Neural cell (in vitro differentiated cells): Measurements from ENCODE around the gene STMN3. TPM values are rescaled to one million over a fixed set of nuclear protein-coding genes. Genes with fewer than 3 reads are reported as not detected.

Source experiments
- H2AFZ ChIP-seq: fragments of 200-600, 300-800 bp; sonication (generic), shearing (Covaris generic); 2 replicates; pipeline ENCODE4 v1.6.0; 2014; ENCODE audit warnings: low read depth, mild to moderate bottlenecking, antibody characterized with exemption, low read length, moderate library complexity
- H3F3A ChIP-seq: fragments of 200-600 bp; shearing (Covaris generic); 2 replicates; pipeline ENCODE4 v1.6.1; 2016; ENCODE audit warnings: mild to moderate bottlenecking, moderate library complexity, mixed read lengths, antibody characterized with exemption, low read length; ENCODE audit not compliant: insufficient read depth, poor library complexity, severe bottlenecking
- H3K27ac ChIP-seq: fragments of 200-600, 300-800 bp; sonication (generic), shearing (Covaris generic); 2 replicates; pipeline ENCODE4 v1.5.1; 2014; ENCODE audit warnings: mild to moderate bottlenecking, low read length, moderate library complexity
- H3K27me3 ChIP-seq: fragments of 300-800, 200-600 bp; sonication (generic), shearing (Covaris generic); 2 replicates; pipeline ENCODE4 v1.6.0; 2014; ENCODE audit warnings: mild to moderate bottlenecking, low read depth, low read length, moderate library complexity; ENCODE audit not compliant: insufficient read depth
- H3K36me3 ChIP-seq: fragments of 300-800, 200-600 bp; sonication (generic), shearing (Covaris generic); 2 replicates; pipeline ENCODE4 v1.5.1; 2014; ENCODE audit warnings: mild to moderate bottlenecking, antibody characterized with exemption, low read length, moderate library complexity; ENCODE audit not compliant: insufficient read depth
- H3K4me2 ChIP-seq: fragments of 300-800, 200-600 bp; sonication (generic), shearing (Covaris generic); 2 replicates; pipeline ENCODE4 v1.6.0; 2014; ENCODE audit warnings: mild to moderate bottlenecking, low read length
- H3K4me3 ChIP-seq: fragments of 300-800, 200-600 bp; sonication (generic), shearing (Covaris generic); 2 replicates; pipeline ENCODE4 v1.5.1; 2014; ENCODE audit warnings: mild to moderate bottlenecking, low read length, moderate library complexity
- H3K79me2 ChIP-seq: fragments of 200-600 bp; shearing (Covaris generic); replicated peaks from 2 replicates; pipeline ENCODE4 v1.6.0; 2014; ENCODE audit warnings: mild to moderate bottlenecking, low read length, moderate library complexity; ENCODE audit not compliant: insufficient read depth
- H3K9ac ChIP-seq: fragments of 300-800, 200-600 bp; sonication (generic), shearing (Covaris generic); 2 replicates; pipeline ENCODE4 v1.6.1; 2016; ENCODE audit warnings: mild to moderate bottlenecking, low read length, mixed read lengths
- H3K9me2 ChIP-seq: fragments of 200-600 bp; shearing (Covaris generic); 2 replicates; pipeline ENCODE4 v1.6.1; 2016; ENCODE audit warnings: mild to moderate bottlenecking, low read length, mixed read lengths; ENCODE audit not compliant: insufficient read depth
- H3K9me3 ChIP-seq: fragments of 200-600, 300-800 bp; sonication (generic), shearing (Covaris generic); 2 replicates; pipeline ENCODE4 v1.6.1; 2016; ENCODE audit warnings: mild to moderate bottlenecking, mixed run types, low read length, moderate library complexity, mixed read lengths
- H4K20me1 ChIP-seq: fragments of 200-600 bp; shearing (Covaris generic); 2 replicates; pipeline ENCODE4 v1.6.1; 2016; ENCODE audit warnings: mild to moderate bottlenecking, mixed run types; ENCODE audit not compliant: insufficient read depth
- CTCF ChIP-seq: fragments of 450-650 bp; IDR thresholded peaks from 2 replicates; pipeline ENCODE4 v1.5.1; 2014; ENCODE audit warnings: antibody characterized with exemption, mild to moderate bottlenecking, moderate library complexity; ENCODE audit not compliant: poor library complexity, severe bottlenecking
- EP300 ChIP-seq: fragments of 450-650 bp; conservative IDR thresholded peaks from 2 replicates; pipeline ENCODE4 v1.6.1; 2014; ENCODE audit warnings: antibody characterized with exemption, mild to moderate bottlenecking, moderate library complexity; ENCODE audit not compliant: poor library complexity, severe bottlenecking
- EZH2 ChIP-seq: fragments of 200-600, 300-800 bp; shearing (Covaris generic), sonication (generic); IDR thresholded peaks from 2 replicates; pipeline ENCODE4 v1.6.1; 2014; ENCODE audit warnings: antibody characterized with exemption, low read length, borderline replicate concordance, mild to moderate bottlenecking; ENCODE audit not compliant: insufficient read depth, poor library complexity, severe bottlenecking
- MXI1 ChIP-seq: fragments of 450-650 bp; conservative IDR thresholded peaks from 2 replicates; pipeline ENCODE4 v1.6.1; 2014; ENCODE audit warnings: antibody characterized with exemption, mild to moderate bottlenecking; ENCODE audit not compliant: poor library complexity, severe bottlenecking
- POLR2AphosphoS5 ChIP-seq: IDR thresholded peaks from 2 replicates; pipeline ENCODE4 v1.6.1; 2012
- RAD21 ChIP-seq: fragments of 450-650 bp; conservative IDR thresholded peaks from 2 replicates; pipeline ENCODE4 v1.6.1; 2014; ENCODE audit warnings: antibody characterized with exemption, mild to moderate bottlenecking, moderate library complexity
- REST ChIP-seq: IDR thresholded peaks from 2 replicates; pipeline ENCODE4 v1.6.1; 2012; ENCODE audit warnings: borderline replicate concordance
- SMC3 ChIP-seq: fragments of 450-650 bp; conservative IDR thresholded peaks from 2 replicates; pipeline ENCODE4 v1.6.1; 2014; ENCODE audit warnings: antibody characterized with exemption, mild to moderate bottlenecking, moderate library complexity; ENCODE audit not compliant: poor library complexity
- TAF1 ChIP-seq: IDR thresholded peaks from 2 replicates; pipeline ENCODE4 v1.6.1; 2012; ENCODE audit warnings: low read depth
- polyA plus RNA-seq: library from polyadenylated mRNA; depleted of rRNA; stranded (reverse); fragments of >200 nt; gene quantifications from 2 replicates; pipeline ENCODE4 v1.2.3, GENCODE V29; 2014

The STMN3 gene
- polyA plus RNA-seq, 1 donor from 2014 or later = 268 TPM

GRCh38 chr20:63643499-63643898 is 9.7 kb downstream of the STMN3 start:
- H3K4me2 ChIP-seq = no peak overlapping the region
- H4K20me1 ChIP-seq = peaks cover 4% of the 10 kb centered on the region
- no peak overlapping the region for H2AFZ ChIP-seq
- peaks cover 3% of the 10 kb centered on the region for H3K79me2 ChIP-seq
- no peak overlapping the region for H3K4me3 ChIP-seq
- H3K9ac ChIP-seq = no peak overlapping the region
- H3K27ac ChIP-seq = no peak overlapping the region
- no peaks in the 10 kb centered on the region for H3K9me3 ChIP-seq
- no peaks in the 10 kb centered on the region for H3K36me3 ChIP-seq
- no peaks in the 10 kb centered on the region for H3F3A ChIP-seq
- H3K9me2 ChIP-seq = no peaks in the 10 kb centered on the region
- no peaks in the 10 kb centered on the region for H3K27me3 ChIP-seq
- TF ChIP-seq RAD21 (no peak), CTCF (no peak), EP300 (no peak), MXI1 (no peak), POLR2AphosphoS5 (no peak), EZH2 (no peak), REST (no peak), SMC3 (no peak), TAF1 (no peak)

- no peak for TF ChIP-seq MXI1
- TF ChIP-seq EP300 = no peak
- no peak for TF ChIP-seq EZH2
- no peak for TF ChIP-seq REST
- TF ChIP-seq RAD21 = no peak
- TF ChIP-seq CTCF = no peak
- TF ChIP-seq SMC3 = no peak
- no peak for TF ChIP-seq POLR2AphosphoS5
- TF ChIP-seq TAF1 = no peak
- peaks cover 4% of the 10 kb centered on the region for H4K20me1 ChIP-seq
- H3K9me2 ChIP-seq = no peaks in the 10 kb centered on the region
- peak overlapping the region; percentile 62 for H3K4me3 ChIP-seq
- H3K9ac ChIP-seq = peak overlapping the region; percentile 46
- no peak overlapping the region for H2AFZ ChIP-seq
- no peaks in the 10 kb centered on the region for H3K79me2 ChIP-seq
- H3K4me2 ChIP-seq = peak overlapping the region; percentile 37
- no peaks in the 10 kb centered on the region for H3K27me3 ChIP-seq
- H3K27ac ChIP-seq = peak overlapping the region; percentile 40
- H3F3A ChIP-seq = no peaks in the 10 kb centered on the region
- no peaks in the 10 kb centered on the region for H3K36me3 ChIP-seq
- no peaks in the 10 kb centered on the region for H3K9me3 ChIP-seq
These were observed 10.5 kb downstream of the STMN3 start for GRCh38 chr20:63642527-63643247.
